OCI-LY1 (cell line): ENCODE results near the gene PSPH.
"Not testable (repeated sequence)": the region's sequence is repeated elsewhere in the genome, so short reads cannot be mapped to it uniquely, and the experiment has no call there.

Experiments used
- H2AFZ ChIP-seq: fragments of 200-600 bp; sonication (generic), shearing (Covaris generic); 2 replicates; pipeline ENCODE4 v1.6.0; 2014; ENCODE audit warnings: antibody characterized with exemption, mild to moderate bottlenecking, low read length
- H3F3A ChIP-seq: fragments of 200-600 bp; sonication (generic), shearing (Covaris generic); 2 replicates; pipeline ENCODE4 v1.6.0; 2014; ENCODE audit warnings: mild to moderate bottlenecking, antibody characterized with exemption, low read length, moderate library complexity; ENCODE audit not compliant: insufficient read depth
- H3K27ac ChIP-seq: fragments of 200-600 bp; sonication (generic); 2 replicates; pipeline ENCODE4 v1.5.1; 2014; ENCODE audit warnings: low read length, mixed run types, mild to moderate bottlenecking, low read depth; ENCODE audit not compliant: poor library complexity, severe bottlenecking
- H3K27me3 ChIP-seq: fragments of 200-600 bp; sonication (generic); 2 replicates; pipeline ENCODE4 v1.6.0; 2014; ENCODE audit warnings: antibody characterized with exemption, mild to moderate bottlenecking, low read length, moderate library complexity; ENCODE audit not compliant: insufficient read depth
- H3K36me3 ChIP-seq: fragments of 200-600 bp; sonication (generic); 2 replicates; pipeline ENCODE4 v1.6.1; 2014; ENCODE audit warnings: mild to moderate bottlenecking, antibody characterized with exemption, low read length, moderate library complexity, mixed read lengths; ENCODE audit not compliant: insufficient read depth
- H3K4me1 ChIP-seq: fragments of 200-600 bp; sonication (generic); 2 replicates; pipeline ENCODE4 v1.5.1; 2014; ENCODE audit warnings: mild to moderate bottlenecking, low read length, moderate library complexity; ENCODE audit not compliant: insufficient read depth, severe bottlenecking
- H3K4me2 ChIP-seq: fragments of 200-600 bp; sonication (generic), shearing (Covaris generic); 2 replicates; pipeline ENCODE4 v1.6.1; 2014; ENCODE audit warnings: low read length
- H3K4me3 ChIP-seq: fragments of 200-600 bp; sonication (generic); 2 replicates; pipeline ENCODE4 v1.5.1; 2014; ENCODE audit warnings: low read length, low read depth, mild to moderate bottlenecking, mixed read lengths; ENCODE audit not compliant: poor library complexity, severe bottlenecking
- H3K79me2 ChIP-seq: fragments of 200-600 bp; shearing (Covaris generic); 2 replicates; pipeline ENCODE4 v1.6.1; 2016; ENCODE audit warnings: mixed run types, low read length, mixed read lengths; ENCODE audit not compliant: insufficient read depth
- H3K9ac ChIP-seq: fragments of 200-600 bp; sonication (generic), shearing (Covaris generic); 2 replicates; pipeline ENCODE4 v1.6.1; 2014; ENCODE audit warnings: mild to moderate bottlenecking, low read length, mixed read lengths
- H3K9me2 ChIP-seq: fragments of 200-600 bp; sonication (generic), shearing (Covaris generic); 2 replicates; pipeline ENCODE4 v1.6.1; 2014; ENCODE audit warnings: low read depth, mild to moderate bottlenecking, low read length, mixed read lengths
- H3K9me3 ChIP-seq: fragments of 200-600 bp; shearing (Covaris generic); 2 replicates; pipeline ENCODE4 v1.6.1; 2014; ENCODE audit warnings: low read length, mixed read lengths
- H4K20me1 ChIP-seq: fragments of 200-600 bp; sonication (generic), shearing (Covaris generic); 2 replicates; pipeline ENCODE4 v1.6.0; 2016; ENCODE audit warnings: mild to moderate bottlenecking, low read length; ENCODE audit not compliant: insufficient read depth
- EZH2 ChIP-seq: fragments of 200-600 bp; sonication (generic), shearing (Covaris generic); IDR thresholded peaks from 2 replicates; pipeline ENCODE4 v1.8.0; 2017; ENCODE audit warnings: borderline replicate concordance, mixed run types, mild to moderate bottlenecking, antibody characterized with exemption, low read length, moderate library complexity, mixed read lengths
- TF ChIP-seq, protein P1 (sequence below): fragments of 200-600 bp; sonication (generic), shearing (Covaris generic); IDR thresholded peaks from 2 replicates; pipeline ENCODE4 v1.5.1; 2017; ENCODE audit warnings: mild to moderate bottlenecking, antibody characterized with exemption, low read length, moderate library complexity, mixed read lengths

The PSPH gene

DNA sequence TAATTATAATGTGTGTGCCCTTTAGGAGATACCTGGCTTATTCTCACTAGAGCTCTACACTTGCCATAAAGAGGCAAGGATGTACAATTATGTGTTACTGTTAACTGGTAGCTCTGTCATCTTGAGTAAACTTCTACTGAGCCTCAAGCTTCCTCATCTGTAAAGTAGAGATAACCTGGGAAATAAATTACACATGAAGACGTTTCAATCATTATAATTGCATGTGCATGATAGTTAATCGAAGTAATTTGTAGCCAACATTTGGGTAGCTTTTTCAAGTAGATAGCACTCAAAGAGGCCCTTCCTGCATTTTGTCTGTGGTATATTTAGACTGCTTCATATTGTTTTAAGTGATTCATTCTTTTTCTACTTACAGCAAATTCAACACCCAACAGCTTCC, 2.7 kb upstream of the PSPH start:
- H3K27me3 ChIP-seq, result no peaks in the 10 kb centered on the region
- TF ChIP-seq EZH2, result no peak
- TF ChIP-seq, protein P1, sequence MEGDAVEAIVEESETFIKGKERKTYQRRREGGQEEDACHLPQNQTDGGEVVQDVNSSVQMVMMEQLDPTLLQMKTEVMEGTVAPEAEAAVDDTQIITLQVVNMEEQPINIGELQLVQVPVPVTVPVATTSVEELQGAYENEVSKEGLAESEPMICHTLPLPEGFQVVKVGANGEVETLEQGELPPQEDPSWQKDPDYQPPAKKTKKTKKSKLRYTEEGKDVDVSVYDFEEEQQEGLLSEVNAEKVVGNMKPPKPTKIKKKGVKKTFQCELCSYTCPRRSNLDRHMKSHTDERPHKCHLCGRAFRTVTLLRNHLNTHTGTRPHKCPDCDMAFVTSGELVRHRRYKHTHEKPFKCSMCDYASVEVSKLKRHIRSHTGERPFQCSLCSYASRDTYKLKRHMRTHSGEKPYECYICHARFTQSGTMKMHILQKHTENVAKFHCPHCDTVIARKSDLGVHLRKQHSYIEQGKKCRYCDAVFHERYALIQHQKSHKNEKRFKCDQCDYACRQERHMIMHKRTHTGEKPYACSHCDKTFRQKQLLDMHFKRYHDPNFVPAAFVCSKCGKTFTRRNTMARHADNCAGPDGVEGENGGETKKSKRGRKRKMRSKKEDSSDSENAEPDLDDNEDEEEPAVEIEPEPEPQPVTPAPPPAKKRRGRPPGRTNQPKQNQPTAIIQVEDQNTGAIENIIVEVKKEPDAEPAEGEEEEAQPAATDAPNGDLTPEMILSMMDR, result no peak

DNA sequence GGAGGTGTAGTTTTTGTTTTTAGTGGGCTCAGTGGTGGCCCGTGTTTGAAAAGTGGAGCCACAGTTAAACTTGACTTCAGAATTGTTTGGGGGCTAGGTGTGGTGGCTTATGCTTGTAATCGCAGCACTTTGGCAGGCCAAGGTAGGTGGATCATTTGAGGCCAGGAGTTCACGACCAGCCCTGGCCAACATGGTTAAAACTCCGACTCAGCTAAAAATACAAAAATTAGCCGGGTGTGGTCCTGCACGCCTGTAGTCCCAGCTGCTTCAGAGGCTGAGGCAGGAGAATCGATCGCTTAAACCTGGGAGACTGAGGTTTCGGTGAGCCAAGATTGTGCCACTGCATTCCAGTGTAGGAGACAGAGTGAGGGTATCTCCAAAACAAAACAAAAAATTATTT, 2.1 kb upstream of the PSPH start:
- Histone ChIP-seq H3K9me3 (no peaks in the 10 kb centered on the region), H3K4me1 (peaks cover 47% of the 10 kb centered on the region), H3K27me3 (no peaks in the 10 kb centered on the region), H3K4me2 (peak overlapping the region; percentile 78), H3K79me2 (peaks cover 46% of the 10 kb centered on the region), H2AFZ (no peak overlapping the region), H3K27ac (peak overlapping the region; percentile 6), H3F3A (no peaks in the 10 kb centered on the region), H3K4me3 (peak overlapping the region; percentile 86), H3K9ac (peak overlapping the region; percentile 92), H4K20me1 (no peaks in the 10 kb centered on the region), H3K36me3 (peaks cover 63% of the 10 kb centered on the region), H3K9me2 (no peaks in the 10 kb centered on the region)
- TF ChIP-seq, protein P1, result no peak
- TF ChIP-seq EZH2, result no peak

More for the DNA sequence above, 2.7 kb upstream of the PSPH start:
- H3K4me3 ChIP-seq, result no peak overlapping the region
- H3K27ac ChIP-seq, result no peak overlapping the region
- no peaks in the 10 kb centered on the region for H3K9me2 ChIP-seq
- peaks cover 40% of the 10 kb centered on the region for H3K4me1 ChIP-seq
- peaks cover 46% of the 10 kb centered on the region for H3K79me2 ChIP-seq
- H3K9me3 ChIP-seq, result no peaks in the 10 kb centered on the region
- H3F3A ChIP-seq, result no peaks in the 10 kb centered on the region
- 0 out of 2 replicates have a peak overlapping the region, but pooled peaks have one; percentile 15 for H3K4me2 ChIP-seq
- 0 out of 2 replicates have a peak overlapping the region, but pooled peaks have one; percentile 5 for H3K9ac ChIP-seq
- H2AFZ ChIP-seq, result no peak overlapping the region
- H4K20me1 ChIP-seq, result no peaks in the 10 kb centered on the region
- peaks cover 69% of the 10 kb centered on the region for H3K36me3 ChIP-seq

DNA sequence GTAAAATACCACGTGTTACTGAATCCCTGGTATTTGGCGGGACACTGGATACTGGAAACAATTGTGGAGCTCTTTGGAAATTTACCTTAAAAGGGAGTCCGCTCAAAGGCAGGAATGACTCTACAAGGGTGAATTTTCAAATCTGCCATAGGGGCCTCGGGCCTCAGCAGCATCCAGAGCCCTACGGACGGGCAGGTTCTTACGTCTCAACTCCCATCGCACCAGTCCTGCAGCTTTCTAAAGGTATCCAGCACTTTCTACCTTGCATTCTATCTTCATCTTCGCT, 248 bp downstream of the PSPH start:
- peaks cover 39% of the 10 kb centered on the region for H3K36me3 ChIP-seq
- H3K9me2 ChIP-seq, result no peaks in the 10 kb centered on the region
- H3K79me2 ChIP-seq, result peaks cover 46% of the 10 kb centered on the region
- H3K9ac ChIP-seq, result peak overlapping the region; percentile 92
- peaks cover 48% of the 10 kb centered on the region for H3K4me1 ChIP-seq
- peak overlapping the region; percentile 86 for H3K4me3 ChIP-seq
- TF ChIP-seq, protein P1, result no peak
- no peak for TF ChIP-seq EZH2
- H3K27ac ChIP-seq, result peak overlapping the region; percentile 73
- H2AFZ ChIP-seq, result no peak overlapping the region
- no peaks in the 10 kb centered on the region for H3K27me3 ChIP-seq
- peak overlapping the region; percentile 93 for H3K4me2 ChIP-seq
- no peaks in the 10 kb centered on the region for H3F3A ChIP-seq
- H3K9me3 ChIP-seq, result no peaks in the 10 kb centered on the region
- no peaks in the 10 kb centered on the region for H4K20me1 ChIP-seq

DNA sequence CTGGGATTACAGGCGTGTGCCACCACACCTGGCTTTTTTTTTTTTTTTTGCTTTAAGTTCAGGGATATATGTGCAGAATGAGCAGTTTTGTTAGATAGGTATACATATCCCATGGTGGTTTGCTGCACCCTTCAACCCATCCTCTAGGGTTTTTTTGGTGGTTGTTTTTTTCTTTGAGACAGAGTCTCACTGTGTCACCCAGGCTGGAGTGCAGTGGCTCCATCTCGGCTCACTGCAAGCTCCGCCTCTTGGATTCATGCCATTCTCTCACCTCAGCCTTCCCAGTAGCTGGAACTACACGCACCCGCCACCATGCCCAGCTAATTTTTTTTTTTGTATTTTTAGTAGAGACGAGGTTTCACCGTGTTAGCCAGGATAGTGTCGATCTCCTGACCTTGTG, 2.5 kb downstream of the PSPH start:
- H3K79me2 ChIP-seq, result peaks cover 36% of the 10 kb centered on the region
- not testable (repeated sequence) for H3F3A ChIP-seq, H3K9me3 ChIP-seq, H3K9ac ChIP-seq, H3K9me2 ChIP-seq, H3K4me3 ChIP-seq, H4K20me1 ChIP-seq, H3K27me3 ChIP-seq, H2AFZ ChIP-seq, H3K27ac ChIP-seq, H3K4me2 ChIP-seq
- peaks cover 37% of the 10 kb centered on the region for H3K4me1 ChIP-seq
- H3K36me3 ChIP-seq, result peaks cover 25% of the 10 kb centered on the region
